DND-41 (cell line): ENCODE results near the gene ZBTB6.
A peak's percentile ranks its signal among the peaks of the same experiment; 100 is the strongest.

Experiments
- ATAC-seq: fragments of 200-7000 bp; cut with Tn5 transposase; 3 replicates; pipeline ENCODE4 v1.9.1; 2021; ENCODE audit warnings: low read depth; ENCODE audit not compliant: insufficient read depth
- DNase-seq: peaks from one replicate; pipeline ENCODE4 v3.0.0-alpha.2; 2020
- H2AFZ ChIP-seq: 2 replicates; pipeline ENCODE4 v1.6.0; 2012; ENCODE audit warnings: low read depth, low read length
- H3K27ac ChIP-seq: 2 replicates; pipeline ENCODE4 v1.5.1; 2012; ENCODE audit warnings: low read length, inconsistent platforms
- H3K27me3 ChIP-seq: fragments of 200-600 bp; sonication (generic); 2 replicates; pipeline ENCODE4 v1.6.0; 2012; ENCODE audit warnings: low read length, mild to moderate bottlenecking, inconsistent platforms; ENCODE audit not compliant: insufficient read depth, poor library complexity
- H3K36me3 ChIP-seq: 2 replicates; pipeline ENCODE4 v1.5.1; 2012; ENCODE audit warnings: low read length, inconsistent platforms; ENCODE audit not compliant: insufficient read depth
- H3K4me1 ChIP-seq: 2 replicates; pipeline ENCODE4 v1.5.1; 2012; ENCODE audit warnings: mild to moderate bottlenecking, low read length; ENCODE audit not compliant: insufficient read depth
- H3K4me2 ChIP-seq: 2 replicates; pipeline ENCODE4 v1.6.0; 2012; ENCODE audit warnings: mild to moderate bottlenecking, moderate library complexity, low read length, inconsistent platforms; ENCODE audit not compliant: insufficient read depth
- H3K4me3 ChIP-seq, 2 experiments: fragments of 200-600 bp in 1 of 2; shearing (Covaris generic) in 1 of 2; 2 replicates each; pipeline ENCODE4 v1.5.1; 2012 to 2016; ENCODE audit warnings: inconsistent platforms in 2 of 2, low read length in 2 of 2, mild to moderate bottlenecking in 2 of 2, low read depth in 1 of 2, moderate library complexity in 1 of 2
- H3K79me2 ChIP-seq: 2 replicates; pipeline ENCODE4 v1.6.0; 2012; ENCODE audit warnings: low read length, inconsistent platforms; ENCODE audit not compliant: insufficient read depth
- H3K9ac ChIP-seq: 2 replicates; pipeline ENCODE4 v1.6.0; 2012; ENCODE audit warnings: low read depth, mild to moderate bottlenecking, inconsistent platforms, low read length, moderate library complexity
- H3K9me3 ChIP-seq: 2 replicates; pipeline ENCODE4 v1.5.1; 2012; ENCODE audit warnings: low read length, moderate library complexity, mild to moderate bottlenecking, inconsistent platforms; ENCODE audit not compliant: insufficient read depth, severe bottlenecking
- H4K20me1 ChIP-seq: 2 replicates; pipeline ENCODE4 v1.6.0; 2012; ENCODE audit warnings: low read length; ENCODE audit not compliant: insufficient read depth
- EZH2 ChIP-seq: IDR thresholded peaks from 3 replicates; pipeline ENCODE4 v1.6.1; 2012; ENCODE audit warnings: borderline replicate concordance, low read depth, mild to moderate bottlenecking, moderate library complexity, low read length, inconsistent platforms; ENCODE audit not compliant: severe bottlenecking
- TF ChIP-seq, protein P1 (sequence below): IDR thresholded peaks from 2 replicates; pipeline ENCODE4 v1.5.1; 2012; ENCODE audit warnings: borderline replicate concordance, low read length, moderate library complexity, mild to moderate bottlenecking; ENCODE audit not compliant: poor library complexity, severe bottlenecking; ENCODE audit errors: extremely low read depth

Gene ZBTB6, protein sequence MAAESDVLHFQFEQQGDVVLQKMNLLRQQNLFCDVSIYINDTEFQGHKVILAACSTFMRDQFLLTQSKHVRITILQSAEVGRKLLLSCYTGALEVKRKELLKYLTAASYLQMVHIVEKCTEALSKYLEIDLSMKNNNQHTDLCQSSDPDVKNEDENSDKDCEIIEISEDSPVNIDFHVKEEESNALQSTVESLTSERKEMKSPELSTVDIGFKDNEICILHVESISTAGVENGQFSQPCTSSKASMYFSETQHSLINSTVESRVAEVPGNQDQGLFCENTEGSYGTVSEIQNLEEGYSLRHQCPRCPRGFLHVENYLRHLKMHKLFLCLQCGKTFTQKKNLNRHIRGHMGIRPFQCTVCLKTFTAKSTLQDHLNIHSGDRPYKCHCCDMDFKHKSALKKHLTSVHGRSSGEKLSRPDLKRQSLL

DNA sequence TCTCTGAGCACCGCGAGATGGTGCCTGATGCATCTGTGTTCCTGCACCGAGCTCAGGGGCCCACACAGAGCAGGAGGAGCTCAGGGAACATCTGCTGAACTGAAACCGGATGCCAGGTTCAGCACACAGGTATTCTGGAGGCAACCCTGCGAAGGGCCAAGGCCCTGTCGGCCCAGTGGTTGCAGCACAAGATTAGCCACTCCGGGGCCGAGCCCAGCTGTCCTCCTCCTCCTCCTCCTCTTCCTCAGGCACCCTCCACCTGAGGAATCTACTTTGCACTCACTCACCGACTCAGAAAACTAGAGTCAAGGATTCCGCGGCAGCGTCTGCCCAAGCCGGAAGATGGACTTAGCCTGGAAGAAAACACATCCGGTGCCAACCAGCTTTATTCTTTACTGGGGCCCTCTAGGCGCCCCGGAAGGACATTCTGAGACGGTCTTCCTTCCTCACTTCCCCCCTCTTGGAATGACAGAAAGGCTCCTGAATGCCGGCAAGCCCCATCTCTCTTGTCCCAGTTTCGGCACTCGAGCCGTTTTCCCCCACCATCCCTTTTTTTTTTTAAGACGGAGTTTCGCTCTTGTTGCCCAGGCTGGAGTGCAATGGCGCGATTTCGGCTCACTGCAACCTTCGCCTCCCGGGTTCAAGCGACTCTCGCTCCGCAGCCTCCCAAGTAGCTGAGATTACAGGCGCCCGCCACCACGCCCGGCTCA lies at the start of gene ZBTB6:
Gene ZBTB6, minus strand, starts transcription at position 360 of the 710 bp plus-strand sequence. CDS start 1,251 bp downstream, outside the sequence.
- H3K9me3 ChIP-seq = no peaks in the 10 kb centered on the region
- TF ChIP-seq EZH2 = no peak
- TF ChIP-seq, protein P1, sequence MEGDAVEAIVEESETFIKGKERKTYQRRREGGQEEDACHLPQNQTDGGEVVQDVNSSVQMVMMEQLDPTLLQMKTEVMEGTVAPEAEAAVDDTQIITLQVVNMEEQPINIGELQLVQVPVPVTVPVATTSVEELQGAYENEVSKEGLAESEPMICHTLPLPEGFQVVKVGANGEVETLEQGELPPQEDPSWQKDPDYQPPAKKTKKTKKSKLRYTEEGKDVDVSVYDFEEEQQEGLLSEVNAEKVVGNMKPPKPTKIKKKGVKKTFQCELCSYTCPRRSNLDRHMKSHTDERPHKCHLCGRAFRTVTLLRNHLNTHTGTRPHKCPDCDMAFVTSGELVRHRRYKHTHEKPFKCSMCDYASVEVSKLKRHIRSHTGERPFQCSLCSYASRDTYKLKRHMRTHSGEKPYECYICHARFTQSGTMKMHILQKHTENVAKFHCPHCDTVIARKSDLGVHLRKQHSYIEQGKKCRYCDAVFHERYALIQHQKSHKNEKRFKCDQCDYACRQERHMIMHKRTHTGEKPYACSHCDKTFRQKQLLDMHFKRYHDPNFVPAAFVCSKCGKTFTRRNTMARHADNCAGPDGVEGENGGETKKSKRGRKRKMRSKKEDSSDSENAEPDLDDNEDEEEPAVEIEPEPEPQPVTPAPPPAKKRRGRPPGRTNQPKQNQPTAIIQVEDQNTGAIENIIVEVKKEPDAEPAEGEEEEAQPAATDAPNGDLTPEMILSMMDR = no peak
- peaks cover 46% of the 10 kb centered on the region for H3K79me2 ChIP-seq

DNA sequence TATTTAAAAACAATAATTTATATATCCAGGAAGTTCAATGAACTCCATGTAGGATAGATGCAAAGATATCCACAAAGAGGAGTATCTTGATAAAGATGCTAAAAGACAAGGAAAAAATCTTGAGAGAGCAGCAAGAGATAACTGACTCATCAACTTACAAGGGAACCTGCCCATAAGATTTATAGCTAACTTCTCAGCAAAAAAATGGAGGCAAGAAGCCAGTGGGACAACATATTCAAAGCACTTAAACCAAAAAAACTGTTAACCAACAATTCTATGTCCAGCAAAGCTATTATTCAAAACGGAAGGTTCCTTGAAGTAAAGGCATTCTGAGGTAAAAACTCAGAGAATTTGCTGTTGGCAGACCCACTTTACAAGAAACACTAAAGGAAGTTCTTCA lies 48.0 kb upstream of the ZBTB6 start:
- Histone ChIP-seq H3K79me2 (peaks cover 3% of the 10 kb centered on the region; the same call in 1 of the 2 replicates), H4K20me1 (no peaks in the 10 kb centered on the region), H3K36me3 (peaks cover 13% of the 10 kb centered on the region; the same call in 1 of the 2 replicates), H3K4me3 (no peak overlapping the region), H3K9me3 (no peaks in the 10 kb centered on the region), H2AFZ (no peak overlapping the region), H3K4me1 (no peaks in the 10 kb centered on the region), H3K4me2 (no peak overlapping the region), H3K9ac (no peak overlapping the region), H3K27me3 (no peaks in the 10 kb centered on the region), H3K27ac (no peak overlapping the region)
- ATAC-seq = no peak
- TF ChIP-seq, protein P1 = no peak
- TF ChIP-seq EZH2 = no peak
- no peak for DNase-seq

More for the DNA sequence above, at the start of gene ZBTB6:
- Histone ChIP-seq H3K27me3 (no peaks in the 10 kb centered on the region), H2AFZ (peak within 1 kb of the TSS; percentile 96), H3K4me1 (peaks cover 23% of the 10 kb centered on the region), H3K4me2 (peak within 1 kb of the TSS; percentile 87), H3K36me3 (peaks cover 21% of the 10 kb centered on the region), H3K4me3 (peak within 1 kb of the TSS; percentile 95 to 99), H4K20me1 (no peaks in the 10 kb centered on the region; the same call in 1 of the 2 replicates), H3K9ac (peak within 1 kb of the TSS; percentile 85), H3K27ac (peak within 1 kb of the TSS; percentile 95)
- DNase-seq = peak; percentile 76
- peak; percentile 98 for ATAC-seq

DNA sequence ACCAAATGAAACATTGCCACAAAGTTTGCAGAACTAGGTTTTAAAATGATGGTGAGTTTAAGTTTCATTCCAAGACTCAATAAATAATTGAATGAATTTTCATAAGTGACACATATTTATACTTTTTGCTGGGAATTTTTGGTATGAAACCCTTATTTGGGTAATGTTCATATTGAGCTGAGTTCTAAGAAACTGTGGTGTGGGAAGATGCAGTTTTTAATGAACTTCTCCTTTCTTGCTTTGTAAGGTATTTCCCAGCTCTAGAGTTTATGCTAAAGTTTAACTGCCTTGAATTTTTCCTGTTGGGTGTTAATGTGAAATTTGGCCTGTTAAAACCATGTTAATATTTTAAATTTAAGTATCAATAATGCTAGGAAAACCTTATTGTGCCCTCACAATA lies 42.8 kb upstream of the ZBTB6 start:
- peaks cover 47% of the 10 kb centered on the region for H3K79me2 ChIP-seq
- TF ChIP-seq EZH2 = no peak
- TF ChIP-seq, protein P1 = no peak
- no peak overlapping the region for H3K27ac ChIP-seq
- H3K4me3 ChIP-seq = no peak overlapping the region
- DNase-seq = no peak
- H4K20me1 ChIP-seq = no peaks in the 10 kb centered on the region; the same call in 1 of the 2 replicates
- no peak overlapping the region for H3K4me2 ChIP-seq
- no peak overlapping the region for H3K9ac ChIP-seq
- no peaks in the 10 kb centered on the region for H3K27me3 ChIP-seq
- H3K36me3 ChIP-seq = peaks cover 13% of the 10 kb centered on the region; the same call in 1 of the 2 replicates
- ATAC-seq = no peak
- no peak overlapping the region for H2AFZ ChIP-seq
- no peaks in the 10 kb centered on the region for H3K4me1 ChIP-seq
- H3K9me3 ChIP-seq = no peaks in the 10 kb centered on the region
